GM18868 (cell line): ENCODE data around the gene TMEM139.
A peak's percentile ranks its signal among the peaks of the same experiment; 100 is the strongest.
"Not testable (repeated sequence)": the region's sequence is repeated elsewhere in the genome, so short reads cannot be mapped to it uniquely, and the experiment has no call there.

Experiments
- ATAC-seq: cut with Tn5 transposase; IDR thresholded peaks from one replicate; pipeline ENCODE4 v1.9.1; 2021; ENCODE audit warnings: mild to moderate bottlenecking, moderate library complexity; ENCODE audit not compliant: unreplicated experiment

Gene TMEM139

DNA sequence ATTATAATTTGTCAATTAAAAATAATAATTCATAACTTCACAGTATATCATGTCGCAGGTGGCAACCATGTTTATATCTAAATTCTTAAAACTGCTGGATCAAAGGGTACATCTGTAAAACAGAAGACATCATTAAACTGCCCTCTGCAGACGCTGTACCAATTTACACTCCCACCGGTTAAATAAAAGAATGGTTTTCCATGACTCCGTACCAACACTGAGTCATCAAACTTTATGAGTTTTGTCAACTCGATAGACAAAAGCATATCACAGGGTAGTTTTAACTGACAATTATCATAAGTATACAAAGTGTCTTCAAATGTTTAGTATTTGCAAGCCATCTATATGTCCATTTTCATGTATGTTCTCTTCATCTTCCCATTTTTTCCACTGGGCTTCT, 27.3 kb upstream of the TMEM139 start:
- ATAC-seq = no peak

DNA sequence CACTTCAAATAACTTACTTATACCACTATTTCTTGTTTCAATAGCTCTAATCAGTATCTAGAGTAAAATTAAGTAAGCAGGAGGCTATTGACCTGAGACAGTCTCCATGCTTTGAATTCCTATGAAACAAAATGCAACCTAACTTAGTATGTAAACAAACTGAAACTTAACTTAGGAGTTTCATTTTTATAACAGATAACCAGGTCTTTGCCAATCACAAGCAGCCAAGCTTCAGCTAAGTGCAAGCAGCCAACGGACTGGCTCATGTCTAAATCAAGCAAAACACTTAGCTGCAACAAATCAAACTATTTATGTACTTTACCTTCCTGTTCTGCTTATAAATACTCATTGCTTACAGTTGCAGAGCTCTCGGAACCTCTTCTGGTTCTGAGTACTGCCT, 25.9 kb upstream of the TMEM139 start:
- ATAC-seq = no peak

DNA sequence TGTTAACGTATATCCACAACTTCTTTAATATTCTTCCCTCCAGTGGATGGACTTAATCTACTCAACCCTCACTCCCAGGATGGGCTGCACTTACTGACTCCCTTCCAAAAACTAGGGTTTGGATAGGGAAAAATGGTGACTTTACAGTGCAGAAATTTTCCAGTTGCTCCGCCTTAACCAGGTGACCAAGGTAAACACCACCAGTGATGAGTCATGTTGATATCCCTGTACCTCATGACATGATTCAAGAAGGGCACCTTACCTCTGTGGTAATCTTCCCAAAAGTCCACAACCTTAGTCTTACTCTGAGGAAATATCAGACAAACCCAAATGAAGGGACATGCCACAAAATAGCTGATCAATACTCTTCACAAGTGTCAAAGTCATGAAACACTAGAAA, 25.0 kb upstream of the TMEM139 start:
- no peak for ATAC-seq

DNA sequence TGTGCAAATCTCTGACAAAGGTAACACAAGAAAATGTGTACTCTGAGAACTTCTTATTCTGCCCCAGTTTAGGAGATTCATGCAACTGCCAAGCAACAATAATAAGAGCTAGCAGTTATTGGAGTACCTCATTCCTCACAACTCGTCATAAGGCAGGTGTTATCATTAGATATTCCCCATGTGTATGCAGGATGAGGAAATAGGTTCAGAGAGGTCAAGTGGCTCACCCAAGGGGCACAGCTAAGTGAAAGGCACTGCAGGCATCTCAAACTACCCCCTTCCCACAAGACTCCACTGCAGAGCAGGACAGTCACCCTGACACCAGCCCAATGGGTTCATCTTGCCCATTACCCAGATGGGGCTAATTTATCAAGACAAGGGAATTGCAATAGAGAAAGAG, 22.9 kb upstream of the TMEM139 start:
- no peak for ATAC-seq

DNA sequence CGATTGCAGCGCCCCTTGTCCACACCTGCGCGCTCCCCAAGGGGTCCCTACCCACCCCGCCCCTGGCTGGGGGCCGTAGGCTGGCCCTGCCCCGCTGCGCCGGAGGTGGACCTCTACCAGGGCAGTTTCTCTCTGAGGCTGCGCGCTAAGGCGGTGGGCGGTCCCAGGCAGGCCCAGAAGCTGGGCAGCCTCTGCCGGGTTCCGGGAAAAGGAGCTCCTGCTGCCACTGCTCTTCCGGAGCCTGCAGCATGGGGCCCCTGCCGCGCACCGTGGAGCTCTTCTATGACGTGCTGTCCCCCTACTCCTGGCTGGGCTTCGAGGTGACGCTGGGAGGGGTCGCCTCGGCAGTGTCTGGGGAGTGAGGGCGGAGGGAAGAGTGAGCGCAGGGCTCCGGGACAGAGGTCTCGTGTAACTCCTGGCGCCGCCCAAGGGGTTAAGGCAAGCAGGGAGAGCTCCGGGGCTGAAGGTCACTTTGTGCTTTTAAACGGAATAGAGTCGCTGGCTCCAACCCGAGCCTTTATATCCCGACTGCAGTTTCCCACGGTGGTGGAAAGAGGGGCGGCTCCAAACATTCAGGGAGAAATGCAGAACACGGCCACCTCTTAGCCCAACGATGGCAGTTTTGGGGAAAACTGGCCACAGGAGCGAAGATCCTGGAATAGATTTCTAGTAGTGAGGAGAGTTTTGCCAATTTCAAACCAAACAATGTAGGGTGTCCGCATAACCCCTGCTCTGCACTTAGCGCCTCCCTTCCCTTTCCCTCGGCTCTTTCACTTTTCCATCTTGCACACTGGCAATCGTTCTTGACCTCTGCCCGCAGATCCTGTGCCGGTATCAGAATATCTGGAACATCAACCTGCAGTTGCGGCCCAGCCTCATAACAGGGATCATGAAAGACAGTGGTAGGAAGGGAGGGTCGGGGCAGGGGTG, 21.2 kb upstream of the TMEM139 start, which contains the start of gene GSTK1:
TSS of gene GSTK1 (plus strand) at position 176 of the 930 bp plus-strand sequence. CDS start at position 249, 73 bp downstream.
- peak; percentile 98 for ATAC-seq

DNA sequence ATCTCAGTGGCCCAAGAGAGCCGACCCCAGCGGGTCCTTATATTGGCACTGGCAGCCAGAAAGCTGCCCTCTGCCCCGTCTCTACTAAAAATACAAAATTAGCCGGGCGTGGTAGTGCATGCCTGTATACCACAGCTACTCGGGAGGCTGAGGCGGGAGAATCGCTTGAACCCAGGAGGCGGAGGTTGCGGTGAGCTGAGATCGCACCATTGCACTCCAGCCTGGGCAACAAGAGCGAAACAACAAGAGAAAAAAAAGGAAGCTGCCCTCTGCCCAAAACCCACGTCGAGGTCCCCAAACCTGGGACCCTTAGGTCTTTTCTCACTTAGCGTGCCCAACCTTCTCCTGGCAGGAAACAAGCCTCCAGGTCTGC, 20.6 kb upstream of the TMEM139 start:
- ATAC-seq = not testable (repeated sequence)

DNA sequence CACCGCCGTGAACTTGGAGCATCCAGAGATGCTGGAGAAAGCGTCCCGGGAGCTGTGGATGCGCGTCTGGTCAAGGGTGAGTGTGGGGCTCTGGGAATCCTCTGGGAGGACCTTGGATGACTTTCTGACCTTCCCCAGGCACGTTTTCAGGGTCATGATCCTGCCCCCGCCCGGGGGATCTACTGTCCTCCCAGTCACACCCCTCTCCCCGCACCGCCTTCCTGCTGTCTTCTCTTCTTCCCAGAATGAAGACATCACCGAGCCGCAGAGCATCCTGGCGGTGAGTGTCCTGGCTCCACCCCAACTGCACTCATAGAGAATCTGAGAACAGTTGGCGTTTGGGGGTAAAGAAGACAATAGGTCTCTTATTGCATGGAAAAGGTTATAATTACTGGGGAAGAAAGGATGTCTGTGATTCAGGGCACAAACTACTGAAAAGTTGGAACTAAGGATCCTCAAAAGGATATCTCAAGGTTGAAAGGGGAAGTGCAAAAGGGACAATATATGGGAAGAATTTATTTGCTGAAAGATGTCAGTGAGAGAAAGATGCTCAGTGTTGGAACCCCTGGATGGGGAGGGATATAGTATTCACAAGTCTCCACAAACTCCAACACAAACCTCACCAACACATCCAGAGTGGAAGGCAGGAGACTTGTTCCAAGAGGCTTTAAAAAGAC, 19.6 kb upstream of the TMEM139 start:
- ATAC-seq = no peak

DNA sequence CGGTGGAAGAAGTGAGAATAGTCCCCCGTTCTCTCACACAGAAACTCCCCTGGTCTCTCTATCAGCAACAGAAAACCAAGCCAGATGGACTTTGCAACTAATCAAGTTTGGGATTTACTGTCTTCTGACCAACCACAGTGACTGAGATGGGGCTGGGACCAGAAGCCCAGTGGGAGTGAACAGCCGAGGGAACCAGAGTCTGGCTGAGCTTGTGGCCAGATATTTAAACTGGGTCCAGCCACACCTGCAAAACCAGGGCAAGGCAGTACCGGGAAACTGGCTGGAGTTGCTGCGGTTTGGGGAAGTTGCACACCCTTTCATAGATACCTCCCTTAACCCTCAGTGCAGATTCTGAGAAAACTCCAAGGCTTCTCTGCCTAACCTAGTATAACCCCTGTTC, 15.5 kb upstream of the TMEM139 start:
- no peak for ATAC-seq

DNA sequence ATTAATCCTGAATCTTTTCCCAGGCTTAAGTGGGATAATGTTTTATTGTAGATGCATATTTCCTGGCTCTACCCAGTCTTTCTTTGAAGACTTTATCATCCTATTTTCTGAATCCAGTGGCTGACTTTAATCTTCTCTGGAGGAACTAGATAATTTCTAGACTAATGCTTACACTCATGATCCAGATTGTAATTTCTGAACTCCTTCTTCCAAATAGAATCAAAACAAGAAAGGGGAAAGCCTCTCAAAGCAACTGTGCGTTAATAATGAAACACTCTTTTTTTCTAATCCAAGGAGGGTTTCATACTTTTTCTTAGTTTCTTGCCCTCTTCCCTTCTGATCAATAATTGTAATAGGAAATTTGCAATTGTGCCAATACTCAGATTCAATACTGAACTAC, 13.5 kb upstream of the TMEM139 start:
- ATAC-seq = no peak

DNA sequence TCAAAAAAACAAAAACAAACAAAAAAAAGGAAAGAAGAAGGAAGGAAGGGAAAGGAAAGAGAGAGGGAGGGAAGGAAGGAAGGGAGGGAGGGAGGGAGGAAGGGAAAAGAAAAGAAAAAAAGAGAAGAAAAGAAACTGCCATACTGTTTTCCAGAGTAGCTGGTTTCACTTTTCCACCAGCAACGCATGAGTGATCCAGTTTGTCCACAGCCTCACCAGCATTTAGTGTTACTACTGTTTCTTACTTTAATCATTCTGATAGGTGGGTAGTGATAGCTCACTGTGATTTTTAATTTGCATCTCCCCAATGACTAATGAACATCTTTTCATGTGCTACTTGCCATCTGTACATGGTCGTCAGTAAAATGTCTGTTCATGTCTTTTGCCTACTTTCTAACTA, 11.9 kb upstream of the TMEM139 start:
- ATAC-seq = no peak

DNA sequence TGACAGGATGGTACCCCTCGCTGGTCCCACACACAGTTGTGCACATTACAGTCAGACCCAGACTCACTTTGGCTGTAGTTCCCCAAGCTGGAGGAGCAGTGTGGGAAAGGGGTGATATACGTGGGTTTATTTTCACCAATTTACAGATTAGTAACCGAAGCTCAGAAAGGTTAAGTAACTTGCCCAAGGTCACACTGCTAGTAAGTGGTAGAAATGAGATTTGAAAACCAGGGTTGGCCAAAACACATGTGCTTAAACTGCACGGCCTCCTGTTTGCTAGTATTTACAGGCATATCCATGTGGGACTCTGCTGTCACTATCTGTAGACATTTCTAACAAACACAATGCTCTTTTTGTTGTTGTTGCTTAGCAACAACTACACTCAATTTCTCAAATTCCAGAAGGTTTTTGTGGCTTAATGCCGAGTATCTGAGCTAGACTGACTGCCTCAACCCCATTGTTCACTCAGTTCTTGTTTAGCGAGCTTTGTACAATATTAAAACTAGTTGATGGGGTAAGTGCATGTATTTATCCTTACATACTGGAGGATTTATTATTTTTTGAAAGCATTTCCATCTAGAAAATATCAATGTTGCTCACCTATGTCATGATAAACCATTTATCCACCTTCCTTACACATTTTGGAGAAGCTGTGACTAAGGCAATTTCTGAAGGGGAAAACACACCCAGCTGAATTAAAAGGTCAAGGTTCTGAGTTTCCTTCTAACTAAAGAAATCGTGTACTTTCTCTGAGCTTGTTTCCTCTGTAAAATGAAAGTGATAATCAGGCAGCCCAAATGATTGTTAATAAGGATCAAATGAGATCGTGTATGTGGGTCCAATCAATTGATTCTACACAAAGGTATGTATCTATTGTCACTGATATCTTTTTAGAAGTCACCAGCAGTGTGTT, 5.3 kb upstream of the TMEM139 start:
- no peak for ATAC-seq

DNA sequence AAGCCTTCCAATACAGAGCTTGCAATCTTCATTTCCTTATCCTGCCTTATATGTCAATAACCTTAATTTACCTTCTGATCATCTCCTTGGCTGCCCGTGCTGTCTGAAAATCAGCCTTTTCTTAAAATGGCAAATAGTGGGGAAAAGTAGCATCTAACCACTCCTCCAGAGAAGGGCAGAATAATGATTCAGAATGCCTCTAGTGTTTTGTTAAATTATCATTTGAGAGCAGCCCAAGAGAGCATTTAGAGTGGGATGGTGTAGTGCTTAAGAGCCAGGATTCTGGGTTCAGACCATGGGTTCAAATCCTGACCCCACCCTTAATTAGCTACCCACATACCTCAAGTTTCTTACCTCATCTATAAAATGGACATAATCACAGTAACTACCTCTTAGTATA, 4.6 kb upstream of the TMEM139 start:
- ATAC-seq = no peak

DNA sequence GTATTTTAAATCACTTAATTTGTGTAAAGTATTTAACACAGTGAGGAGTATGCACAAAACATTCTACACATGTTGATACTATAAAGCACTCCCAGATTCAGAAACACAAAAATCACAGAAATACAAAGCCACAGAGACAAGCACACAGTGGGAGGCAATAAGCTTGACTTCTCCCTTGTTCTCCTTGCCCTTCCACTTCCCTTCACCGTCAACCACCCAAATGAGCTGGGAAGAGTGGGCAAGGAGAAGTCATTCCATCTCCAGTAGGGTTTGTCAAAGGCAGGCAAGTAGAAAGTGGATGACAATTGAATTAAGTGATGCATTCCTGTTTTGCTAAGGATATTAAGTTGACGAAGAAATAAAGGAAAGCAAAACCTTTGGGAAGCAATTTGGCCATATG, 4.2 kb upstream of the TMEM139 start:
- ATAC-seq = no peak

DNA sequence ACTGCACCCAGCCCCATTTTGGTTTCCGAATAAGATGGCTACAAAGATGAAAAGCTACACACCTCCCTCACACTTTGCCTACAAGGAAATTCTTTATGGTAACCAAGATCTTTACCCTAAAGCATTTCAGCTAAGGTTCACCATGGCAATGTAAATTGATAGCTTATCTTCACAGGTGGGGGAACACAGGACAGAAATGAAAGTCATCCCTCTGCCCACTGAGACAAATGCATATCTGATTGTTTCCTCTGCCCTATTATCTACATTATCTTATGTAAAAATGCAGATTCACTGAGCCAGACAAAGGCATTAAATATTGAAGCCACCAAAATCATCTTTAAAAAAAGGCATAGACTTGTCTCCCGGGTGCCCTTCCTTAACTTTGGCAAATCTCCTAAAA, 3.2 kb upstream of the TMEM139 start:
- ATAC-seq = no peak

DNA sequence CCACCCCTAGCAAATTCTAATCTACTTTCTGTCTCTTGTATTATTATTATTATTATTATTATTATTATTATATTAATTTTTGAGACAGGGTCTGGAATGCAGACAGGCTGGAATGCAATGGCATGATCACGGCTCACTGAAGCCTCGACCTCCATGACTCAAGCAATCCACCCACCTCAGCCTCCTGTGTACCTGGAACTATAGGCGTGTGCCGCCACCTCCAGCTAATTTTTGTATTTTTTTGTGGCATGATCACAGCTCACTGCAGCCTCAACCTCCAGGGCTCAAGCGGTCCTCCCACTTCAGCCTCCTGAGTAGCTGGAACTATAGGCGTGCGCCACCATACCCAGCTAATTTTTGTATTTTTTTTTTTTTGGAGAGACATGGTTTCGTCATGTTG, 2.6 kb upstream of the TMEM139 start:
- ATAC-seq = no peak

DNA sequence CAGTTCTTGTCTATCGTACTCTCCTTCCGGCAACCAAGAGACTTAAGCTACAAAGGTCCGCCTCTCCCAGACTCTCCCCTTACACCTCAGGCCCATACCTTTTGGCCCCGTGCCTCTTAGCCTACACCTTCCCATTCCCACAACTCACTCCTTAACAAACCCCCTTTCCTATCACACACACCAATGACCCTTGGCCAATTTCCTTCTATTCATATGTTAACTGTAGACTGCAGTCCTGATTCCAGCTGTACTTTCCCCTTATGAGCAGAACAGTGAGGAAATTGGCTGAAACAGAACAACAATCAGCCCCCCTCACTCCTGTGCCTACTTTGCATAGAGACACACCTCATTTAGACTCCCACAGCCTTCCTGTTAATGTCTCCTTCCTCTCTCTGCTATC, 1.4 kb upstream of the TMEM139 start:
- no peak for ATAC-seq

DNA sequence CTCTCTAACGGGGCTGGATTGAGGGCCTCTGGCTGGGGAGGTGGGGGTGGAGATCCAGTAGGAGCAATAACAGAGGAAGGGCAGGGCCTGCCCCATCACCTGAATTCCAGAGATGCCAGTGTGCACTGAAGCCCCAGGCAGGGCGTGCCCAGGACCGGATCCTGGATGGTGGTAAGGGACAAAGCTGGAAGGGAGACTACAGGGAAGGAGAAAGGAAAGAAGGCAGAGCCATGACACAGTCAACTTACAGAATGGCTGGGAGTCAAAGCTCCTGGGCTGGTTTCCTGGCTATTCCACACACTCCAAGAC, 666 bp downstream of the TMEM139 start:
- no peak for ATAC-seq

DNA sequence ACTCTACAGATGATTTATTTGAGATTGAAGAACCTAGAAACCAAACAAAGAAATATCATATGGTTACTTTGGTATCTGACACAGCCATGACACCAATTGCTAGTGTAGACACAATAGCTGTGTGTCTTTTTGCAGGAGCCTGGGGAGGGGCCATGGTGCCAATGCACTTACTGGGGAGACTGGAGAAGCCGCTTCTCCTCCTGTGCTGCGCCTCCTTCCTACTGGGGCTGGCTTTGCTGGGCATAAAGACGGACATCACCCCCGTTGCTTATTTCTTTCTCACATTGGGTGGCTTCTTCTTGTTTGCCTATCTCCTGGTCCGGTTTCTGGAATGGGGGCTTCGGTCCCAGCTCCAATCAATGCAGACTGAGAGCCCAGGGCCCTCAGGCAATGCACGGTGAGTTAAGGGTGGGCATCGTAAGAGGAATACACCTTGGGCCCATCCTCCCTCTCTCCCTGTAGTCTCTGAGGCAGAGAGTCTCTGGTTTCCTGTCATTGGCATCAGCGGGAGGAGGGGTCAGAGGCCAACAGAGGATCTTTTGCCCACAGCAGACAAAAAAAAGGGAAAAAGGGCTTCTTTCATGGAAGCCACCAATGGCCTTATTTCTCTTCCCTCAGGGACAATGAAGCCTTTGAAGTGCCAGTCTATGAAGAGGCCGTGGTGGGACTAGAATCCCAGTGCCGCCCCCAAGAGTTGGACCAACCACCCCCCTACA, 1.2 kb downstream of the TMEM139 start:
- ATAC-seq = no peak

DNA sequence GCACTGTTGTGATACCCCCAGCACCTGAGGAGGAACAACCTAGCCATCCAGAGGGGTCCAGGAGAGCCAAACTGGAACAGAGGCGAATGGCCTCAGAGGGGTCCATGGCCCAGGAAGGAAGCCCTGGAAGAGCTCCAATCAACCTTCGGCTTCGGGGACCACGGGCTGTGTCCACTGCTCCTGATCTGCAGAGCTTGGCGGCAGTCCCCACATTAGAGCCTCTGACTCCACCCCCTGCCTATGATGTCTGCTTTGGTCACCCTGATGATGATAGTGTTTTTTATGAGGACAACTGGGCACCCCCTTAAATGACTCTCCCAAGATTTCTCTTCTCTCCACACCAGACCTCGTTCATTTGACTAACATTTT, 1.7 kb downstream of the TMEM139 start:
- no peak for ATAC-seq

DNA sequence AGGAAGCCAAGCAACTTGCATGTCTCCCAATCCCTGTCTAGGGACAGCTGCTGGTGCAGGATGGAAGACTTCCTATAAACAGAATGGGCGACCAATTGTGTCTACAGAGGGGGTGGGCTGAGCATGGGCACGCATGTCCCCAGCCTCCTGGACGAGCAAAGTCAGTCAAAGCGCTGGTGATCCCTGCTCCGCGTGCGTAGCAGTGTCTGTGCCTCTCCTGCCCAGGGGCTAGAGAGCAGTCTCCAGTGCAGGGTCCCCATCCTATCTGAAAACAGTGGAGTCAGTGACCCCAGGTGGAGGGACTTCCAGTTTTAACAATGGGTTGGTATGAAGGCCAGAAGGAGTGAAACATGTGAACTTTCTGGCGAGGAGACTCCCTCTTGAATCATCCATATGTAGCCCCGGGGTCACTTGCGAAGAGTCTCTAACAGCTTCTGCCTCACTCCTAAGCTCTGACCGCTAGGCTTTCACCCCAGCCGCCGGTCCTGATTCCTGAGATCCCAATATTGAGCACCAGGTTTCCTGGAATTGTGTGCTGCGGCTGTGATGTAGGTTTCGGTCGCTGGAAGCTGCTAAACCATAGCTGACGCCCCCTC, 2.7 kb downstream of the TMEM139 start:
- ATAC-seq = no peak
